IMR-90 (cell line): Measurements from ENCODE around the gene HOXD8. TPM values are rescaled to one million over a fixed set of nuclear protein-coding genes. Genes with fewer than 3 reads are reported as not detected.

ENCODE experiments used
- ATAC-seq: fragments of 200-7000 bp; cut with Tn5 transposase; 2 replicates; pipeline ENCODE4 v1.9.1; 2020; ENCODE audit warnings: low read depth, mild to moderate bottlenecking, moderate library complexity
- BruUV-seq: library from RNA; stranded (reverse); fragments of 400-500 nt; replicated peaks from 2 replicates; lab custom pipeline; 2021; lab: Mats Ljungman, UMichigan
- CTCF ChIA-PET: fragments of 300-600 bp; formaldehyde crosslinking; extraction: SDS; loops from one replicate; lab custom pipeline; 2021; ENCODE audit warnings: antibody characterized with exemption; lab: Yijun Ruan, JAX
- POLR2A ChIA-PET: fragments of 300-600 bp; sonication (Branson Sonifier 250); formaldehyde crosslinking; loops from one replicate; lab custom pipeline; 2022; ENCODE audit warnings: antibody characterized with exemption; ENCODE audit not compliant: unreplicated experiment; lab: Charles Lee
- DNase-seq: peaks from one replicate; pipeline ENCODE4 v3.0.0; 2013
- H2AFZ ChIP-seq: replicated peaks from 2 replicates; pipeline ENCODE3; 2013; ENCODE audit warnings: low read length, mild to moderate bottlenecking; ENCODE audit not compliant: poor library complexity
- H2AK5ac ChIP-seq: 2 replicates; pipeline ENCODE4 v1.6.1; 2013; ENCODE audit warnings: low read depth, low read length, inconsistent platforms
- H2AK9ac ChIP-seq: replicated peaks from 2 replicates; pipeline ENCODE3; 2013; ENCODE audit warnings: mild to moderate bottlenecking, low read depth, low read length, moderate library complexity; ENCODE audit not compliant: poor library complexity
- H2BK120ac ChIP-seq: 2 replicates; pipeline ENCODE4 v1.6.1; 2013; ENCODE audit warnings: low read depth, low read length, inconsistent platforms
- H2BK15ac ChIP-seq: 3 replicates; pipeline ENCODE4 v1.6.1; 2013; ENCODE audit warnings: low read depth, low read length, inconsistent platforms
- H2BK20ac ChIP-seq: 2 replicates; pipeline ENCODE4 v1.6.1; 2013; ENCODE audit warnings: low read depth, mild to moderate bottlenecking, inconsistent platforms, low read length, moderate library complexity
- H2BK5ac ChIP-seq: 2 replicates; pipeline ENCODE4 v1.6.1; 2013; ENCODE audit warnings: mild to moderate bottlenecking, low read depth, low read length, inconsistent platforms; ENCODE audit not compliant: poor library complexity, severe bottlenecking
- H3K14ac ChIP-seq: replicated peaks from 2 replicates; pipeline ENCODE4 v1.6.1; 2013; ENCODE audit warnings: low read depth, low read length, inconsistent platforms
- H3K18ac ChIP-seq: 2 replicates; pipeline ENCODE4 v1.6.1; 2013; ENCODE audit warnings: low read depth, low read length, control low read depth
- H3K23ac ChIP-seq: 2 replicates; pipeline ENCODE4 v1.6.1; 2013; ENCODE audit warnings: low read depth, low read length, inconsistent platforms
- H3K27ac ChIP-seq: 2 replicates; pipeline ENCODE4 v1.5.1; 2013; ENCODE audit warnings: mild to moderate bottlenecking, control low read depth, low read length; ENCODE audit not compliant: insufficient read depth
- H3K27me3 ChIP-seq: 2 replicates; pipeline ENCODE4 v1.6.1; 2013; ENCODE audit warnings: low read length; ENCODE audit not compliant: control insufficient read depth, insufficient read depth
- H3K36me3 ChIP-seq: 2 replicates; pipeline ENCODE4 v1.6.1; 2013; ENCODE audit warnings: low read length, mixed read lengths; ENCODE audit not compliant: control insufficient read depth, insufficient read depth
- H3K4ac ChIP-seq: 2 replicates; pipeline ENCODE4 v1.6.1; 2013; ENCODE audit warnings: low read depth, low read length, inconsistent platforms
- H3K4me1 ChIP-seq: 2 replicates; pipeline ENCODE4 v1.6.1; 2013; ENCODE audit warnings: low read length, mixed read lengths; ENCODE audit not compliant: control insufficient read depth, insufficient read depth
- H3K4me2 ChIP-seq: 2 replicates; pipeline ENCODE4 v1.6.1; 2013; ENCODE audit warnings: low read depth, mild to moderate bottlenecking, control low read depth, low read length, moderate library complexity
- H3K4me3 ChIP-seq: 2 replicates; pipeline ENCODE4 v1.5.1; 2013; ENCODE audit warnings: low read depth, mild to moderate bottlenecking, control low read depth, low read length, moderate library complexity; ENCODE audit not compliant: insufficient read depth
- H3K56ac ChIP-seq: 2 replicates; pipeline ENCODE4 v1.6.1; 2013; ENCODE audit warnings: low read length, inconsistent platforms; ENCODE audit not compliant: insufficient read depth; ENCODE audit errors: extremely low read depth
- H3K79me1 ChIP-seq, 2 experiments: 2 replicates each; pipeline ENCODE4 v1.6.1; 2013; ENCODE audit warnings: low read length in 2 of 2, inconsistent platforms in 1 of 2, low read depth in 1 of 2
- H3K9ac ChIP-seq: 2 replicates; pipeline ENCODE4 v1.6.1; 2013; ENCODE audit warnings: low read depth, low read length, control low read depth
- H3K9me1 ChIP-seq: 2 replicates; pipeline ENCODE4 v1.6.1; 2013; ENCODE audit warnings: low read length, inconsistent platforms; ENCODE audit not compliant: insufficient read depth
- H3K9me3 ChIP-seq: 2 replicates; pipeline ENCODE4 v1.6.1; 2013; ENCODE audit warnings: low read length; ENCODE audit not compliant: control insufficient read depth, insufficient read depth
- H4K20me1 ChIP-seq: 2 replicates; pipeline ENCODE4 v1.6.1; 2013; ENCODE audit warnings: low read length, inconsistent platforms; ENCODE audit not compliant: insufficient read depth
- H4K5ac ChIP-seq: 2 replicates; pipeline ENCODE4 v1.6.1; 2013; ENCODE audit warnings: mild to moderate bottlenecking, low read depth, low read length, control low read depth
- H4K8ac ChIP-seq, 2 experiments: 2 replicates each; pipeline ENCODE4 v1.6.1; 2013; ENCODE audit warnings: low read depth in 2 of 2, low read length in 2 of 2, control low read depth in 1 of 2, inconsistent platforms in 1 of 2
- H4K91ac ChIP-seq: 2 replicates; pipeline ENCODE4 v1.6.1; 2013; ENCODE audit warnings: low read depth, low read length, inconsistent platforms; ENCODE audit not compliant: insufficient read depth
- CHD1 ChIP-seq: IDR thresholded peaks from 2 replicates; pipeline ENCODE4 v1.6.1; 2012; ENCODE audit warnings: low read depth, low read length, improper control_type of control experiment
- RAD21 ChIP-seq: IDR thresholded peaks from 2 replicates; pipeline ENCODE4 v1.6.1; 2012; ENCODE audit warnings: low read length, improper control_type of control experiment
- SMC3 ChIP-seq: fragments of 150-350 bp; IDR thresholded peaks from 2 replicates; pipeline ENCODE4 v1.6.1; 2016; ENCODE audit warnings: low read depth, mild to moderate bottlenecking, antibody characterized with exemption, low read length, moderate library complexity
- USF2 ChIP-seq: fragments of 150-350 bp; IDR thresholded peaks from 2 replicates; pipeline ENCODE4 v1.6.1; 2017; ENCODE audit warnings: mild to moderate bottlenecking, antibody characterized with exemption, low read length, low read depth
- WGBS, 2 experiments: methylation state at CpG; one replicate each; pipeline versions ENCODE4 v1.1.5 to v1.1.7; 2013; ENCODE audit warnings: missing lambda C conversion rate in 2 of 2; ENCODE audit not compliant: insufficient read length in 1 of 2; ENCODE audit errors: extremely low coverage in 2 of 2; 5-methylcytosine and 5-hydroxymethylcytosine counted together
- dilution Hi-C: fragments of 300-500 bp; cut with HindIII; formaldehyde crosslinking; loops from one replicate; pipeline ENCODE4 v1.14.3; 2018; ENCODE audit warnings: low sequenced_read_pairs; ENCODE audit not compliant: unreplicated experiment
- in situ Hi-C: fragments of 300-500 bp; cut with MboI; formaldehyde crosslinking; loops from 3 replicates; pipeline ENCODE4 v1.14.3; 2019; ENCODE audit warnings: low sequenced_read_pairs, inconsistent platforms, mixed read lengths
- intact Hi-C: fragments of 100-400 bp; cut with micrococcal nuclease; formaldehyde crosslinking; loops from 2 replicates; pipeline ENCODE4 v1.10.0; 2022
- polyA plus RNA-seq, 3 experiments: library from polyadenylated mRNA; depleted of rRNA; stranded (reverse); fragments of >200 nt; gene quantifications; 2 replicates each; pipeline ENCODE4 v1.2.3, GENCODE V29; 2012; ENCODE audit warnings: low replicate concordance in 1 of 3
- total RNA-seq: library from RNA; depleted of rRNA; stranded (reverse); fragments of >200 nt; gene quantifications from 2 replicates; pipeline ENCODE4 v1.2.3, GENCODE V29; 2012

The HOXD8 gene
- total and polyA plus RNA-seq, 2 of the 4 experiments (the other 2 are of a cell fraction), result not detected

DNA sequence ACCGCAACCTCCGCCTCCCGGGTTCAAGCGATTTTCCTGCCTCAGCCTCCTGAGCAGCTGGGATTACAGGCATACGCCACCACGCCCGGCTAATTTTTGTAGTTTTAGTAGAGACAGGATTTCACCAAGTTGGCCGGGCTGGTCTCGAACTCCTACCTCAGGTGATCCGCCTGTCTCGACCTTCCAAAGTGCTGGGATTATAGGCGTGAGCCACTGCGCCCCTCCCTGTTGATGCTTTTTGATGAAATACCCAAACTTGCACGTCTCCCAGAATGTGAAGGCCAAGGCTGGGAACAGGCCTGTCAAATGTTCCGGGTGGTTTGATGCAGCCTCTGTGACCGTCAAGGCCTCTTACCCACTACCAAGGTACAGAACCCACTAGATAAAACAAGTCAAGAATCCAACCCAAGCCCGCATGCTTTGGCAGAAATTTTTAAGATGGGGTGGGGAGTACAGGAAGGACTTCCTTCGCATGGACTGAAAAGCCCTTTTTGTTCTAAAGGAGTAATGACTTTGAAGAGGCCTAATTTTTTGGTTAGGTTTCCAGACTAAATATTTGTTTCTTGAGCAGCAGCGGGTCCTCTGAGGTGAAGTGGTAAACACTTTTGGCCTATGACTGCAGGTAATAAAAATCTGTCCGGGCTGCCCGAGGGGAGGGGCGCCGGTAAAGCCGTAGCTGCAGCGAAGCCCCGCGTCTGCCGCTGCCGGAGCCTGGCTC lies 42.0 kb upstream of the HOXD8 start:
- Histone ChIP-seq H3K79me1 (no peaks in the 10 kb centered on the region), H3K9me1 (no peaks in the 10 kb centered on the region), H4K91ac (no peak overlapping the region), H3K36me3 (no peaks in the 10 kb centered on the region), H3K18ac (no peak overlapping the region), H3K4me3 (no peak overlapping the region; the same call in 1 of the 2 replicates), H3K9me3 (peaks cover 18% of the 10 kb centered on the region), H3K27me3 (peaks cover 88% of the 10 kb centered on the region), H3K14ac (no peak overlapping the region), H2BK5ac (no peak overlapping the region), H2AK9ac (no peak overlapping the region), H3K9ac (no peak overlapping the region), H2BK15ac (no peak overlapping the region), H2BK20ac (no peak overlapping the region), H3K4ac (no peak overlapping the region), H2AK5ac (no peak overlapping the region), H3K4me1 (no peaks in the 10 kb centered on the region), H3K27ac (no peak overlapping the region), H3K56ac (no peak overlapping the region), H3K4me2 (no peak overlapping the region), H4K5ac (no peak overlapping the region), H4K20me1 (no peaks in the 10 kb centered on the region), H3K23ac (no peak overlapping the region), H4K8ac (no peak overlapping the region), H2BK120ac (no peak overlapping the region), H2AFZ (no peak overlapping the region)
- ATAC-seq (no peak), DNase-seq (no peak)
- BruUV-seq, result no TSS peak
- dilution Hi-C loops, result no loop called here
- intact Hi-C loops, result loop anchor here (1.0 to 2.0 kb wide), 4 partner anchors 397 to 779 kb away; no protein-coding TSS in a partner anchor
- 37% methylated on average over 10 of the region's 29 CpGs; no CpG with 5 or more reads in 1 of the 2 experiments for WGBS, 2 experiments
- TF ChIP-seq RAD21 (no peak), CHD1 (no peak), USF2 (no peak), SMC3 (no peak)
- ChIA-PET CTCF (interaction anchor here (0.6 to 2.5 kb wide), 5 partner anchors 23 to 1324 kb away, joined by 3 to 9 read pairs (median 4); no protein-coding TSS in a partner anchor), POLR2A (no interaction called here)
- in situ Hi-C loops, result loop anchor here (25.0 kb wide), 2 partner anchors 1050 to 1350 kb away; no protein-coding TSS in a partner anchor
